HG02759 (cell line): ENCODE measurements around the gene NIPA2.

Experiments used
- ATAC-seq: cut with Tn5 transposase; IDR thresholded peaks from one replicate; pipeline ENCODE4 v1.9.1; 2021; ENCODE audit warnings: mild to moderate bottlenecking, moderate library complexity; ENCODE audit not compliant: unreplicated experiment

NIPA2 gene

GRCh38 chr15:22831473-22831872, 7.0 kb upstream of the NIPA2 start:
- ATAC-seq, result no peak

- ATAC-seq, result peak; percentile 0
Observed at GRCh38 chr15:22839046-22839695, 705 bp downstream of the NIPA2 start.

- no peak for ATAC-seq
Observed at GRCh38 chr15:22844421-22845288, 6.2 kb downstream of the NIPA2 start.

GRCh38 chr15:22845289-22845900, 6.9 kb downstream of the NIPA2 start:
- ATAC-seq, result no peak

- ATAC-seq, result no peak
Observed at GRCh38 chr15:22846073-22846472, 7.6 kb downstream of the NIPA2 start.

GRCh38 chr15:22850055-22850454, 11.6 kb downstream of the NIPA2 start:
- no peak for ATAC-seq

- no peak for ATAC-seq
Observed at GRCh38 chr15:22851513-22851912, 13.0 kb downstream of the NIPA2 start.

DNA sequence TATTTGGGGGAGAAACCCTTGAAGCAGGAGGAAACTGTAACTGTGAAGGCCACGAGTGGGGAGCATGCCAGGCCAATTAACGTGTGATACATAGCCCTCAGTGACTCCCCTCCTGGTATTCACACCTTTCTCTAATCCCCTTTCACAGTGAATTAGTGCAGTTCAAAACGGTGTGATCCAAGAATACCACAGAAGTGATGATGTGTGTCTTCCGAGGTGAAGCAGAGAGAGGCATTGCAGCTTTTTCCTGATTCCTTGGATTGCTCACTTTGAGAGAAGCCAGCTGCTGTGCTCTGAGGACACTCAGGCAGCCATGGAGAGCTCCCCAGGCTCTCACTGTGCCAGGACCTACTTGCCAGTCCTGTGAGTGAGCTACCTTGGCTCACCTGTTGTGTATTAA, 17.3 kb downstream of the NIPA2 start:
- no peak for ATAC-seq

GRCh38 chr15:22856659-22857058, 18.2 kb downstream of the NIPA2 start:
- no peak for ATAC-seq

DNA sequence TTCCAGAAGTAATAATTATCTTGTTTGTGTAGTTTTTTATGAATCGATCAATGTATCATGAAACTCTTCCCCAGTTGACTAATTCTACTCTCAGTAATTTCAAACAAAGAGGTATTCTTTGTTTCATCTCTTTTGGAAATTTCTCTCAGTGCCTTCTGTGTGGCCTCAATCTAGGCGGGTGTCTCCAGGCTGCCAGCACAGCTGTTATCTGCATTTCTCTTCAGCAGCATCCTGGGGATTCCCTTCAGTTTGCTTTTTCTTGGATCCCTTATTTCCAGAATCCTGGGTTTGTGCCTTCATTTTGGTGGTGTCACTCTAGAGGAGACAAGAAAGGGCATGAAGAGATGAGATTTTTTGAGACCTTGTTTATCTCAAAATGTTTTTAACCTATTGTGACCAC, 22.7 kb downstream of the NIPA2 start:
- no peak for ATAC-seq

DNA sequence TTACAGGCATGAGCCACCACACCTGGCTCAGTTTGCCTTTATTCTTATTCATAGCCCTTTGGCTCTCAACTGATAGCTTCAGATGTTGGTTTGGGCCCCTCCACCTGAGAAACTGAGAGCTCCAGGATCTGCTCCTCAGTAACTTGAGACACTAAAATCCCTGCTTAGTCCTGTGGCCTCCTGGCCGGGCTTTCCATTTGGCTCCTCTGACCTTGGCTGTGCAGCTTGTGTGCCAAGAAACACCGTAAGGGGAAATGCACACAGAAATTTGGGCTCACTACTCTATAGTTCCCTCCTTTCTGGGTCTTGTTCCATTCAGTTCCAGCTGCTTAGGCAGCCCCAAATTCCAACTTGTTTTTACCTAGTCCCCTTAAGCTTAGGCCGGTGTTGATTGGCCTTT, 24.9 kb downstream of the NIPA2 start:
- ATAC-seq, result no peak

DNA sequence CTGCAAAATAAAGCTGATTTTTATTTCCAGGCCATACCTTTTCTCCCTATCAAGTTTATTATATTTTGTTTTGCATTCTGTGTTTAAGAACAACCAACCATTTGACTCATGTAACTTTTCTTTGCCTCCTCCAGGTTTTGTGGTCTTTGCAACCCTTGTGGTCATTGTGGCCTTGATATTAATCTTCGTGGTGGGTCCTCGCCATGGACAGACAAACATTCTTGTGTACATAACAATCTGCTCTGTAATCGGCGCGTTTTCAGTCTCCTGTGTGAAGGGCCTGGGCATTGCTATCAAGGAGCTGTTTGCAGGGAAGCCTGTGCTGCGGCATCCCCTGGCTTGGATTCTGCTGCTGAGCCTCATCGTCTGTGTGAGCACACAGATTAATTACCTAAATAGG, 27.6 kb downstream of the NIPA2 start:
- ATAC-seq, result no peak

DNA sequence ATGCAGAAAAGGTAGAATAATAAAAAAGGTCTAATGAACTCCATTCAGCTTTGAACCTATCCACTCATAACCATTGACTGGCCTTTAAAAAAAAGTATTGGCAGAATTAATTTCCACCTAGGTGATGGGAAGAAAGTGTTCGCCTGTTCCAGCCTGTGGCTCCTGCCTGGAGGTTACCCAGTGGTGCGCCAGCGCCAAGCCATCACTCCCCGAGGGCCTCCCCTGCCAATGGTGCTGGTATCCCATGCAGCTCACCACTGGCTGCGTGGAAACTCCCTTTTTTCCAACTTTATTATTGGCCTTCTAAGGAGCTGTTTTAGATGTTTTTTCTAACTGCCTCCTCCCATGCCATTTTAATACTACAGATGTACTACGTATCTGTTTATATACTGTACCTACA, 29.4 kb downstream of the NIPA2 start:
- no peak for ATAC-seq

- ATAC-seq, result no peak
Observed at GRCh38 chr15:22868495-22868894, 30.0 kb downstream of the NIPA2 start.

DNA sequence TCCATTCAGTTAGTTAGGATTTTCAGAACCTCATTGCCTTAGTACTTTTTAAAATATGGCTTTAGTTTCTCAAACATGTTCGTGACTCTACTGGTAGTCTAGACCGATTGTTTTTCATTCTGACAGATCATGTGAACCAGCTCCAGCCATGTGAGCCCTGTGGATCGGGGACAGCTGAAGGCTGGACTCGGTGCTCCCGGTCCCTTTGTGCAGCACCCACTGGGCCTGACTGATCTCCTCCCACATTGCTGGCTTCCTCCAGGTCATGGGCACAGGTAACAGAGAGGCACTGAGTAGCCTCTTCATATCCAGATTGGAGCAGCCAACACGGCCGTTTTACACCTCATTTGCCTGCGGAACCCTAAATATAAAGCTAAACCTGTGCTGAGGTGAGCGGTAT, 30.5 kb downstream of the NIPA2 start:
- ATAC-seq, result no peak

GRCh38 chr15:22869856-22870255, 31.4 kb downstream of the NIPA2 start:
- no peak for ATAC-seq

DNA sequence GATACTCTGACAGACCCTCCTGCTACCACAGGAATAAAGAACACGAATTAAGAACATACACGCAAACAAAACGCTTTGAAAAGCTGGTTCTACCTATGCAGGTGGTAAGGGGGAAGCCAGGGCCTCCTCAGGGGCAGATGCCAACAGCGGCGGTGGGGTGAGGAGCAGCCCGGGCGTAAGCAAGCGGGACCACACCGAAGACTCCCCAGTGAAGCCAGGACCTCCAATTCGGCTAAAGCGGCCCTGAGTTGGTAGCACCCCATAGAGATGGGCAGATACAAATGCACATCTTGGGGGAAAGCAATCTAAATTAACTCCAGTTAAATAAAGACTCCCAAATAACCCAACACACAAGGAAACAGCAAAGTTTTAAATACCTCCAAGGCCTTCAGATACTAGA, 32.4 kb downstream of the NIPA2 start:
- ATAC-seq, result no peak

DNA sequence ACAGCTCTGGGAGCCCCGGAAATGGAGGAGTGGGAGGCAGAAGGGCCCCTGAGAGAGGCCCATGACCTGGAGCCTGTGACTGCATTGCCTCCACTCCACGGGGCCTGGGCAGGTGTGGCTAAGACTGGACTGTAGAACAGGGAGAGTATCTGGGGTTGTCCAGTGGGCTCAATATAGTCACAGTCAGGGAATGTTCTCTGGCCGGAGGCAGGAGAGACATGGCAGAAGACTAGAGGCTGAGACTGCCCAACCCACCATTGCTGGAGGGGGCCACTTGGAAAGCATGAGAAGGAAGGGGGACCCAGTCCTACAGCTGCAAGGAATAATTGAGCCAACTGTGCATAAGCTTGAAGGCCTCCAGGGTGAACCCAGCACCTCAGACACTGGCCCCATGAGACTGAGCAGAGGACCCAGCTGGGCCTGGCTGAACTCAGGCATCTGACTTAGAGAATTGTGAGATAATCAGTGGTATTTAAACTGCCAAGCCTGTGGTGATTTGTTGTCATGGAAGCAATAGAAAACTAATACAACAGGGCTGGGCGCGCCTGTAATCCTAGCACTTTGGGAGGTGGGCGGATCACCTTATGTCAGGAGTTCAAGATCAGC, 33.1 kb downstream of the NIPA2 start:
- ATAC-seq, result no peak

GRCh38 chr15:22872936-22873701, 34.7 kb downstream of the NIPA2 start:
- no peak for ATAC-seq

GRCh38 chr15:22873841-22874240, 35.4 kb downstream of the NIPA2 start:
- no peak for ATAC-seq

DNA sequence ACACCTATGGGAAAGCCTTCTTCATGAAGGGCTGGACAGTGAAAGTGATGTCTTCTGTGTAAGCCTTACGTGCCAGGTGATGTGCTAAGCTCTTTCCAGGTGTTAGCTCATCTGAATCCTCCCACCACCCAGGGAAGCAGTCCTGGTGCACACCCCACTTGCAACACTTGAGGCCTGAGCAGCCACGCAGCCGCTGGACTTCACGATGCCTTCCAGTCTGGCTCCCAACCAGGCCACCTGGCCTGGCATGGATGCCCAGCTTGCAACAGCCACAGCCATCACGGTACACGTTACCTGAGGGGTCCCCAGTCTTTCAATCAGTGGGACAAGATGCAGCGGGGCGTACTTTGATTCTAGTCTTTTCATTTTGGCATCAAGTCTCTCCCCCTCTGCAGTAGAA, 35.8 kb downstream of the NIPA2 start:
- no peak for ATAC-seq
